HG02623 (cell line): ENCODE results near the gene ARHGAP26.

Experiments
- ATAC-seq: cut with Tn5 transposase; IDR thresholded peaks from one replicate; pipeline ENCODE4 v1.9.1; 2021; ENCODE audit warnings: moderate library complexity; ENCODE audit not compliant: unreplicated experiment

Gene ARHGAP26

GRCh38 chr5:142783601-142784341 is 13.6 kb downstream of the ARHGAP26 start:
- peak; percentile 69 for ATAC-seq

GRCh38 chr5:142784401-142784955 is 14.3 kb downstream of the ARHGAP26 start:
- no peak for ATAC-seq

- no peak for ATAC-seq
Measured at GRCh38 chr5:142785206-142785605, 15.0 kb downstream of the ARHGAP26 start.

- no peak for ATAC-seq
Measured at GRCh38 chr5:142789206-142789605, 19.0 kb downstream of the ARHGAP26 start.

- no peak for ATAC-seq
Measured at GRCh38 chr5:142792012-142792864, 22.1 kb downstream of the ARHGAP26 start.

- no peak for ATAC-seq
Measured at GRCh38 chr5:142792865-142793232, 22.7 kb downstream of the ARHGAP26 start.

- ATAC-seq = no peak
Measured at GRCh38 chr5:142794537-142794936, 24.4 kb downstream of the ARHGAP26 start.

- ATAC-seq = no peak
Measured at GRCh38 chr5:142795251-142795650, 25.1 kb downstream of the ARHGAP26 start.

GRCh38 chr5:142796492-142797109 is 26.4 kb downstream of the ARHGAP26 start:
- no peak for ATAC-seq

- ATAC-seq = no peak
Measured at GRCh38 chr5:142797420-142797819, 27.2 kb downstream of the ARHGAP26 start.

GRCh38 chr5:142798099-142798770 is 28.1 kb downstream of the ARHGAP26 start:
- no peak for ATAC-seq

- peak; percentile 82 for ATAC-seq
Measured at GRCh38 chr5:142800776-142801494, 30.8 kb downstream of the ARHGAP26 start.

GRCh38 chr5:142801495-142801871 is 31.3 kb downstream of the ARHGAP26 start:
- no peak for ATAC-seq

- ATAC-seq = no peak
Measured at GRCh38 chr5:142803428-142804125, 33.4 kb downstream of the ARHGAP26 start.

- ATAC-seq = no peak
Measured at GRCh38 chr5:142805339-142805738, 35.2 kb downstream of the ARHGAP26 start.

GRCh38 chr5:142806841-142807267 is 36.7 kb downstream of the ARHGAP26 start:
- ATAC-seq = peak; percentile 15

- peak; percentile 64 for ATAC-seq
Measured at GRCh38 chr5:142807372-142807911, 37.3 kb downstream of the ARHGAP26 start.

GRCh38 chr5:142808878-142809598 is 38.9 kb downstream of the ARHGAP26 start:
- no peak for ATAC-seq

GRCh38 chr5:142810081-142810480 is 39.9 kb downstream of the ARHGAP26 start:
- ATAC-seq = no peak
